ENCODE results near the gene BRWD1.

The BRWD1 gene

GRCh38 chr21:39325458-39325857 is 12.0 kb upstream of the BRWD1 start (continued):
- TF ChIP-seq PPARA (CRISPR knock-in tag; IDR thresholded peaks at IDR 0.05; ENCODE audit: borderline replicate concordance) (no peak), CSRNP3 (CRISPR knock-in tag; IDR thresholded peaks at IDR 0.05) (no peak), TCF4 (CRISPR knock-in tag; IDR thresholded peaks at IDR 0.05; ENCODE audit: borderline replicate concordance) (no peak), ZNF70 (CRISPR knock-in tag; IDR thresholded peaks at IDR 0.05) (no peak), PATZ1 (CRISPR knock-in tag; IDR thresholded peaks at IDR 0.05; ENCODE audit: borderline replicate concordance) (no peak)

- TF ChIP-seq ZC3H10 (CRISPR knock-in tag; IDR thresholded peaks at IDR 0.05) (no peak), RARB (CRISPR knock-in tag; IDR thresholded peaks at IDR 0.05) (no peak), TCF4 (CRISPR knock-in tag; IDR thresholded peaks at IDR 0.05; ENCODE audit: borderline replicate concordance) (no peak), ZNF8 (CRISPR knock-in tag; IDR thresholded peaks at IDR 0.05) (no peak), ISL1 (CRISPR knock-in tag; IDR thresholded peaks at IDR 0.05) (no peak), BACH2 (CRISPR knock-in tag; IDR thresholded peaks at IDR 0.05; ENCODE audit: borderline replicate concordance) (no peak), PATZ1 (CRISPR knock-in tag; IDR thresholded peaks at IDR 0.05; ENCODE audit: borderline replicate concordance) (no peak), ESRRG (CRISPR knock-in tag; IDR thresholded peaks at IDR 0.05) (no peak), POU6F1 (CRISPR knock-in tag; IDR thresholded peaks at IDR 0.05; ENCODE audit: borderline replicate concordance, low read depth) (no peak), CSDC2 (CRISPR knock-in tag; IDR thresholded peaks at IDR 0.05) (no peak), ARNTL (CRISPR knock-in tag; IDR thresholded peaks at IDR 0.05; ENCODE audit: borderline replicate concordance, low read depth) (no peak), ZNF565 (CRISPR knock-in tag; conservative IDR thresholded peaks at IDR 0.05; ENCODE audit: low read depth) (no peak), CREB5 (CRISPR knock-in tag; IDR thresholded peaks at IDR 0.05; ENCODE audit: low read depth) (no peak), SNAI2 (CRISPR knock-in tag; IDR thresholded peaks at IDR 0.05) (no peak), ZFP30 (CRISPR knock-in tag; IDR thresholded peaks at IDR 0.05) (no peak), CSRNP3 (CRISPR knock-in tag; IDR thresholded peaks at IDR 0.05) (no peak)
- ATAC-seq: no peak
These were observed 8.0 kb upstream of the BRWD1 start for GRCh38 chr21:39321424-39321823.

GRCh38 chr21:39319814-39320332 is 6.4 kb upstream of the BRWD1 start:
- no peak for ATAC-seq
- TF ChIP-seq TCF4 (CRISPR knock-in tag; IDR thresholded peaks at IDR 0.05; ENCODE audit: borderline replicate concordance): no peak
- TF ChIP-seq ZNF565 (CRISPR knock-in tag; conservative IDR thresholded peaks at IDR 0.05; ENCODE audit: low read depth): no peak
- TF ChIP-seq TSHZ2 (CRISPR knock-in tag; IDR thresholded peaks at IDR 0.05): no peak
- no peak for TF ChIP-seq RARB (CRISPR knock-in tag; IDR thresholded peaks at IDR 0.05)
- no peak for TF ChIP-seq ZFP30 (CRISPR knock-in tag; IDR thresholded peaks at IDR 0.05)
- no peak for TF ChIP-seq CSRNP3 (CRISPR knock-in tag; IDR thresholded peaks at IDR 0.05)
- TF ChIP-seq GLIS3 (CRISPR knock-in tag; IDR thresholded peaks at IDR 0.05): no peak
- no peak for TF ChIP-seq CSDC2 (CRISPR knock-in tag; IDR thresholded peaks at IDR 0.05)
- TF ChIP-seq ARNTL (CRISPR knock-in tag; IDR thresholded peaks at IDR 0.05; ENCODE audit: borderline replicate concordance, low read depth): no peak
- TF ChIP-seq PATZ1 (CRISPR knock-in tag; IDR thresholded peaks at IDR 0.05; ENCODE audit: borderline replicate concordance): no peak
- TF ChIP-seq PPARA (CRISPR knock-in tag; IDR thresholded peaks at IDR 0.05; ENCODE audit: borderline replicate concordance): no peak

Data from SK-N-SH treated with all-trans-retinoic acid at 6 μM for 48 hours (cell line).